CD4-positive, CD25-positive, alpha-beta regulatory T cell (primary cell): Measurements from ENCODE around the gene MAP6D1. TPM values are rescaled to one million over a fixed set of nuclear protein-coding genes. Genes with fewer than 3 reads are reported as not detected.

Source experiments
- ATAC-seq, 2 donors: fragments of 150-1000 bp; cut with Tn5 transposase; one replicate each; pipeline ENCODE4 v1.10.0; 2021; ENCODE audit warnings: low read depth in 2 of 2, moderate number of reproducible peaks in 2 of 2, moderate library complexity in 1 of 2
- DNase-seq, 3 donors: peaks; one replicate each; pipeline versions ENCODE4 v3.0.0 to v3.0.0-alpha.2; 2012 to 2022; ENCODE audit warnings: mixed read lengths in 1 of 3
- H3K27ac ChIP-seq: one replicate; pipeline ENCODE4 v1.7.0; 2013; ENCODE audit warnings: mild to moderate bottlenecking, low read length; ENCODE audit not compliant: insufficient read depth, poor library complexity, severe bottlenecking
- H3K27me3 ChIP-seq: one replicate; pipeline ENCODE4 v1.7.0; 2013; ENCODE audit warnings: low read length; ENCODE audit not compliant: control insufficient read depth, insufficient read depth
- H3K36me3 ChIP-seq: one replicate; pipeline ENCODE4 v1.7.0; 2013; ENCODE audit warnings: mild to moderate bottlenecking, low read length, moderate library complexity; ENCODE audit not compliant: control insufficient read depth, insufficient read depth
- H3K4me1 ChIP-seq: 2 replicates; pipeline ENCODE4 v1.7.0; 2013; ENCODE audit warnings: mild to moderate bottlenecking, low read length; ENCODE audit not compliant: insufficient read depth, control insufficient read depth, poor library complexity, severe bottlenecking
- H3K4me3 ChIP-seq: one replicate; pipeline ENCODE4 v1.7.0; 2013; ENCODE audit warnings: low read depth, mild to moderate bottlenecking, low read length, moderate library complexity
- H3K9me3 ChIP-seq, 2 experiments: 1 replicate in 1 of 2; 2 replicates in 1 of 2; pipeline ENCODE4 v1.7.0; 2013; ENCODE audit warnings: low read length in 2 of 2, mild to moderate bottlenecking in 1 of 2, moderate library complexity in 1 of 2; ENCODE audit not compliant: control insufficient read depth in 2 of 2
- H3K27ac Mint-ChIP-seq, 3 donors: one replicate each; pipeline ENCODE4 v1.8.0; 2020 to 2022; ENCODE audit warnings: mild to moderate bottlenecking in 3 of 3, mixed read lengths in 3 of 3, moderate library complexity in 2 of 3
- H3K27me3 Mint-ChIP-seq: one replicate; pipeline ENCODE4 v1.8.0; 2022; ENCODE audit warnings: mild to moderate bottlenecking, mixed read lengths
- H3K36me3 Mint-ChIP-seq: one replicate; pipeline ENCODE4 v1.8.0; 2020; ENCODE audit warnings: mixed read lengths
- H3K4me1 Mint-ChIP-seq, 4 donors: one replicate each; pipeline ENCODE4 v1.8.0; 2020 to 2022; ENCODE audit warnings: mixed read lengths in 4 of 4, mild to moderate bottlenecking in 1 of 4
- H3K4me3 Mint-ChIP-seq, 4 donors: one replicate each; pipeline ENCODE4 v1.8.0; 2020 to 2022; ENCODE audit warnings: mild to moderate bottlenecking in 4 of 4, mixed read lengths in 4 of 4, moderate library complexity in 3 of 4
- H3K9me3 Mint-ChIP-seq, 7 donors: one replicate each; pipeline ENCODE4 v1.8.0; 2020 to 2022; ENCODE audit warnings: mixed read lengths in 7 of 7, mild to moderate bottlenecking in 3 of 7, moderate library complexity in 2 of 7
- polyA plus RNA-seq, 4 donors: library from polyadenylated mRNA; unstranded; fragments of 300-500 nt; fragmentation: Illumina TruSeq; gene quantifications; one replicate each; pipeline ENCODE4 v1.2.3, GENCODE V29; 2021
- total RNA-seq: library from RNA; stranded (reverse); gene quantifications from one replicate; pipeline ENCODE4 v1.2.3, GENCODE V29; 2022

MAP6D1 gene
- total RNA-seq (1.9 TPM), polyA plus RNA-seq (under 1 TPM in 3 of 4 donors, not detected in 1; 0.36 to 0.67 (median 0.55) TPM)

DNA sequence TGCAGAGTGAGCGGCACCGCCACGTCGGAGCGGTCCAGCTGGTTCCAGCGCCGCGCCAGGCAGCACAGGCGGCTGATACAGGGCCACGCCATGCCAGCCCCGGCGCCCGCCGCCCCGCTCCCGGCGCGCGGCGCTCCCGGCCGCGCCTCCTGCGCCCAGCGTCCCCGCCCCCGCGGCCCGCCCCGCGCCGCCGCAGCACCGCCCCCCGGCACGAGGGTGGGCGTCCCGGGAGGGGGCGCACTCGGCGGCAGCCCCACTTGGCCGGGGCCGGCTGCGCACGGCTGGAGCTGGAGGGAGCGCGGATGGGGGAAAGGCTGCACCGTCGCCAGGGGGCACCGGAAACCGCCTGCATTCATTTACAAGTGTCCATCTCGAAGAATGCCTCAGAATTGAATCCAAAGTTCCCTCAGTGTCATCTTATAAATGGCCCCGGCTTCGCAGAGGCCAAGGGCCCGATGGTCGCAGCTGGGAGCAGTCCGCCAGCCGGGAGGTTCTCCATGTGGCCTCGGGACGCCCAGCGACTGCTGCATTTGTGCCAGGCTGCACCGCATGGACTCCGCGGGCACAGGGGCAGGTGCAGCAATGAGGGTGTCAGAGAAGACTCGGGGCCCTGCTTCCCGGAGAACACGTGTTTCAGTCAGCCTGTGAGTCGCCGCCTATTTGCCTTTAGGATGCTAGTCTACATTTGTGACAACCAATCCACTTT, at the start of gene MAP6D1:
Gene MAP6D1, minus strand, starts transcription at position 122 of the 706 bp plus-strand sequence. Its CDS starts 30 bp downstream, at position 92.
- peaks cover 15% of the 10 kb centered on the region for H3K4me1 ChIP-seq
- peaks cover 19% of the 10 kb centered on the region for H3K36me3 ChIP-seq
- peaks cover 8 to 22% (median 13%) of the 10 kb centered on the region in 4 donors for H3K4me1 Mint-ChIP-seq
- H3K27ac Mint-ChIP-seq, result peak within 1 kb of the TSS in 1 of 3 donors; percentile 55
- H3K9me3 ChIP-seq, result no peaks in the 10 kb centered on the region
- ATAC-seq (peak; percentile 41 to 50), DNase-seq (peak; percentile 10 to 28 (median 24))
- H3K4me3 ChIP-seq, result peak within 1 kb of the TSS; percentile 48
- peaks cover 20% of the 10 kb centered on the region for H3K27me3 Mint-ChIP-seq
- H3K36me3 Mint-ChIP-seq, result peaks cover 25% of the 10 kb centered on the region
- H3K9me3 Mint-ChIP-seq, result no peaks in the 10 kb centered on the region
- peaks cover 6% of the 10 kb centered on the region for H3K27me3 ChIP-seq
- no peak within 1 kb of the TSS for H3K27ac ChIP-seq
- peak within 1 kb of the TSS; percentile 77 to 89 (median 80) for H3K4me3 Mint-ChIP-seq

DNA sequence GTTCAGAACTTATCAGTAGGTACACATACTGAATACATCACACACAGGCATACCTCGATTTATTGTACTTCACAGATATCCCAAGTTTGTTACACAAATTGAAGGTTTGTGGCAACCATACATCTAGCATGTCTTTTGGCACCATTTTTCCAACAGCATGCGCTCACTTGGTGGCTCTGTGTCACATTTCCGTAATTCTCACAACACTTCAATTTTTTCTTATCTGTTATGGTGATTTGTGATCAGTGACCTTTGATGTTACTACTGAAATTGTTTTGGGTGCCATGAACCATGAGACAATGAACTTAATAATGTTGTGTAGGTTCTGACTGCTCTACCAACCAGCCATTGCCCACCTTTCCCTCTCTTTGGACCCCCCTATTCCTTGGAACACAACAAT, 48.5 kb upstream of the MAP6D1 start:
- H3K9me3 ChIP-seq, result no peaks in the 10 kb centered on the region
- H3K27ac ChIP-seq, result no peak overlapping the region
- Mint-ChIP-seq H3K4me3 (peak overlapping the region in 1 of 4 donors; percentile 68), H3K9me3 (no peaks in the 10 kb centered on the region), H3K36me3 (peaks cover 17% of the 10 kb centered on the region), H3K4me1 (peaks cover 10 to 62% (median 44%) of the 10 kb centered on the region in 4 donors), H3K27ac (no peak overlapping the region), H3K27me3 (no peaks in the 10 kb centered on the region)
- H3K4me3 ChIP-seq, result no peak overlapping the region
- H3K4me1 ChIP-seq, result no peaks in the 10 kb centered on the region
- no peaks in the 10 kb centered on the region for H3K27me3 ChIP-seq
- H3K36me3 ChIP-seq, result peaks cover 8% of the 10 kb centered on the region
- ATAC-seq (no peak), DNase-seq (no peak)

DNA sequence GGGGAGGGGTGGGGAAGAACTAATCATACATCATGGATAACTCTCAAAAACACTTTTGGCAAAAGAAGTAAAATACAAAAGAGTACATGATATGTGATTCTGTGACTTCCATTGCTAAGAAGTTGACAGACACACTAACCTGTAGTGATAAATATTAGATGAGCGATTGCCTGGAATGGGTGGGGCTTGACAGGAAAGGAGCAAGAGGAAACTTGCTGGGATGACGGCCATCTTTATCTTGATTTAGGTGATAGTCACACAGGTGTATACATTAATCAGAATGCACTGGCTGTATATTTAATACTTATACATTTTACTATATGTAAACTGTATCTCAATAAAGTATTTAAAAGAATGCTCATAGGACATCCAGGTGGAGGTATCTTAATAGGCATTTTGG, 46.2 kb upstream of the MAP6D1 start:
- no peaks in the 10 kb centered on the region for H3K9me3 Mint-ChIP-seq
- Histone ChIP-seq H3K27me3 (no peaks in the 10 kb centered on the region), H3K9me3 (no peaks in the 10 kb centered on the region), H3K27ac (no peak overlapping the region), H3K4me3 (no peak overlapping the region), H3K4me1 (no peaks in the 10 kb centered on the region), H3K36me3 (peaks cover 18% of the 10 kb centered on the region)
- no peaks in the 10 kb centered on the region for H3K27me3 Mint-ChIP-seq
- no peak for DNase-seq
- H3K27ac Mint-ChIP-seq, result no peak overlapping the region
- H3K4me1 Mint-ChIP-seq, result peaks cover 10 to 42% (median 30%) of the 10 kb centered on the region in 4 donors
- no peak for ATAC-seq
- H3K36me3 Mint-ChIP-seq, result peaks cover 12% of the 10 kb centered on the region
- H3K4me3 Mint-ChIP-seq, result no peak overlapping the region

DNA sequence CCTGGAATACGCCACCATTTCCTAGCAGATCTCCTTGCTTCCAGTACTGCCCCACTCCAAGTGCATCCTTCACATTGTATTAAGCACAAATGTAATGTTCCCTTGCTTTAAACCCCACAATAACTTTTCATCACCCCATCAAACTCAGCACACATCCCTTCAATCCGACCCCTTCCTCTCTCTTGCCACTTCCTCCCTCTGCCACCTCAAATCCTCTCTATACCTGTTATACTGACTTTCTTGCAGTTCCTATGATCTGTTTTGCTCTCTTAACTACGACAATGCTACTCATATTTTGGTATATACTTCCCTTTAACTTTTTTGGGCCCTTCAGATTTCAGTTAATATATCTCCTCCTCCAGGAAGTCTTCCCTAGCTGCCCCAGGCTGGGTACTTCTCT, 45.2 kb upstream of the MAP6D1 start:
- no peaks in the 10 kb centered on the region for H3K27me3 Mint-ChIP-seq
- ATAC-seq (no peak), DNase-seq (peak in 1 of 3 donors; percentile 38)
- peak overlapping the region in 1 of 4 donors; percentile 25 for H3K4me3 Mint-ChIP-seq
- Histone ChIP-seq H3K4me1 (no peaks in the 10 kb centered on the region), H3K36me3 (peaks cover 28% of the 10 kb centered on the region), H3K4me3 (no peak overlapping the region), H3K27me3 (no peaks in the 10 kb centered on the region), H3K27ac (no peak overlapping the region), H3K9me3 (no peaks in the 10 kb centered on the region)
- peak overlapping the region in 1 of 3 donors; percentile 22 for H3K27ac Mint-ChIP-seq
- no peaks in the 10 kb centered on the region for H3K9me3 Mint-ChIP-seq
- peaks cover 17% of the 10 kb centered on the region for H3K36me3 Mint-ChIP-seq
- peaks cover 10 to 37% (median 29%) of the 10 kb centered on the region in 4 donors for H3K4me1 Mint-ChIP-seq

DNA sequence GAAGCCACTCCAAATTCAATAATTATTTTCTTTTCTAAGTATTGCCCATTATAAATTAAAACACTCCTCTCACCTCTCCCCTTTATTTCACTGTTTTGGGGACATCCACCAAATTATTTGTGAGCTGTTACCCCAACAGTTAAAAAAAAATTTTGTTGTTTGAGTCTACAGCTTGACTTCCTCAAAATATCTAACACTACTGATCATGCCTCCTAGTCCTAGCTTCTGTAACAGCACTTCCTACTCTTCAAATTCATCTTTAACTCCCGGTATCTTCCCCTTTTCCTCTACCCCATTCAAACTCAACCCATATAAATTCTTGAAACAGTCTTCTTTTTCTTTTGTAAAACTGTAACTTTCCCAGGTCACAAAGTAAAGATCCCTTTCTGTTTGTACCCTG, 43.4 kb upstream of the MAP6D1 start:
- Mint-ChIP-seq H3K4me3 (no peak overlapping the region), H3K4me1 (peaks cover 10 to 30% (median 28%) of the 10 kb centered on the region in 4 donors), H3K27ac (peak overlapping the region in 1 of 3 donors; percentile 38), H3K36me3 (peaks cover 26% of the 10 kb centered on the region), H3K9me3 (no peaks in the 10 kb centered on the region), H3K27me3 (no peaks in the 10 kb centered on the region)
- no peak for DNase-seq
- H3K4me1 ChIP-seq, result no peaks in the 10 kb centered on the region
- no peak overlapping the region for H3K4me3 ChIP-seq
- H3K9me3 ChIP-seq, result no peaks in the 10 kb centered on the region
- no peak for ATAC-seq
- no peaks in the 10 kb centered on the region for H3K27me3 ChIP-seq
- no peak overlapping the region for H3K27ac ChIP-seq
- H3K36me3 ChIP-seq, result peaks cover 43% of the 10 kb centered on the region

DNA sequence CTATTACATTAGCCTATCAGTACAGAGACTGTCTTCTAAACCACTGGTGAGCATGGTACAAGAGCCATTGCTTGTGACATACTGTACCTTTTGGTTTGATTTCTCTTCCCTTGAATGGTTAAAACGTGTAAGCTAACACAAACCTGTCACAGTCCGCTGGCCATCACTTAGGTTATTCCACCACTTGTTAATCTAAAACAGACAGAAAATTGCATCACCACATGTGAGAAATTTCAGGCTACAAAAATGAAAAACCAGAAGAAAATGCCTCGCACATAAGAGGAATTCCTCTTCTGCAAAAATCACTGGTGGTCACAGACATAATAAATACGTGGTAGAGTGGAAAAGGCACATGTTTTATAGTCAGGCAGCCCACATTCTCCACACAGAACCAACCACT, 37.2 kb upstream of the MAP6D1 start:
- Mint-ChIP-seq H3K4me1 (peaks cover 1 to 5% (median 5%) of the 10 kb centered on the region in 4 donors), H3K4me3 (no peak overlapping the region), H3K9me3 (no peaks in the 10 kb centered on the region), H3K36me3 (peaks cover 54% of the 10 kb centered on the region), H3K27me3 (no peaks in the 10 kb centered on the region), H3K27ac (no peak overlapping the region)
- Histone ChIP-seq H3K4me3 (no peak overlapping the region), H3K4me1 (no peaks in the 10 kb centered on the region), H3K9me3 (no peaks in the 10 kb centered on the region), H3K27ac (no peak overlapping the region), H3K36me3 (peaks cover 75% of the 10 kb centered on the region), H3K27me3 (no peaks in the 10 kb centered on the region)
- DNase-seq, result no peak
- no peak for ATAC-seq

DNA sequence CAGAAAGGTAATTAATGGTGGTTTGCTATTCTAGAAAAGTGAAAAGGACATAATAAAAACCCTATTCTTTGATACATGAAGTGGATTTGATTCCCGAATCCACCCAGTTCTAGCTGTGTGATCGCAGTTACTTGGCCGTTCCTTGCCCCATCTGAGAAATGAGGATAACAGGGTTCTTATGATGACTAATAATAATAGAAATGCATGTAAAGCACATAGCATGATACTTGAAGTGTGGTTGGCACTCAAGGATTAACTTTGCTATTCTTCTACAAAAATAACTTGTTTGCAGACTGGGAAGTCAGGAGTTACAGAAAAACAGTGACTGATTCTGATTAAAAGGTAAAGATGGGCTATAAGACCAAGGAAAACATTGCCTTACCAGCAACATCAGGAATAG, 32.5 kb upstream of the MAP6D1 start:
- Histone ChIP-seq H3K4me3 (no peak overlapping the region), H3K27me3 (no peaks in the 10 kb centered on the region), H3K4me1 (no peaks in the 10 kb centered on the region), H3K36me3 (peaks cover 58% of the 10 kb centered on the region), H3K27ac (no peak overlapping the region), H3K9me3 (no peaks in the 10 kb centered on the region)
- ATAC-seq, result no peak
- Mint-ChIP-seq H3K9me3 (no peaks in the 10 kb centered on the region), H3K36me3 (peaks cover 53% of the 10 kb centered on the region), H3K27me3 (no peaks in the 10 kb centered on the region), H3K4me3 (no peak overlapping the region), H3K4me1 (peaks cover 4 to 13% (median 11%) of the 10 kb centered on the region in 4 donors), H3K27ac (peak overlapping the region in 1 of 3 donors; percentile 85)
- DNase-seq, result no peak
